GM23338 (cell line): ENCODE measurements around the gene SMARCA2. TPM values are rescaled to one million over a fixed set of nuclear protein-coding genes. Genes with fewer than 3 reads are reported as not detected.

ENCODE experiments used
- ATAC-seq: fragments of 200-7000 bp; cut with Tn5 transposase; 3 replicates; pipeline ENCODE4 v1.9.1; 2020
- DNase-seq: peaks from one replicate; pipeline ENCODE4 v3.0.0-alpha.2; 2015; ENCODE audit warnings: low spot score
- H2AFZ ChIP-seq: fragments of 200-600 bp; sonication (generic); 2 replicates; pipeline ENCODE4 v1.8.0; 2016; ENCODE audit warnings: antibody characterized with exemption, mild to moderate bottlenecking, moderate library complexity
- H3F3A ChIP-seq: fragments of 200-600 bp; sonication (generic); replicated peaks from 2 replicates; pipeline ENCODE4 v1.8.0; 2017; ENCODE audit warnings: antibody characterized with exemption, mixed run types, low read depth
- H3K27ac ChIP-seq: fragments of 200-600 bp; sonication (generic); 2 replicates; pipeline ENCODE4 v1.6.1; 2016; ENCODE audit warnings: low read depth
- H3K27me3 ChIP-seq: fragments of 200-600 bp; sonication (generic); 2 replicates; pipeline ENCODE4 v1.8.0; 2016; ENCODE audit warnings: mild to moderate bottlenecking, mixed run types, moderate library complexity; ENCODE audit not compliant: insufficient read depth
- H3K36me3 ChIP-seq: fragments of 200-600 bp; sonication (generic); 2 replicates; pipeline ENCODE4 v1.8.0; 2016; ENCODE audit warnings: mild to moderate bottlenecking; ENCODE audit not compliant: insufficient read depth
- H3K4me1 ChIP-seq: fragments of 200-600 bp; sonication (generic); 2 replicates; pipeline ENCODE4 v1.8.0; 2016; ENCODE audit warnings: mild to moderate bottlenecking, moderate library complexity; ENCODE audit not compliant: insufficient read depth
- H3K4me2 ChIP-seq: fragments of 200-600 bp; sonication (generic); 2 replicates; pipeline ENCODE4 v1.7.1; 2017; ENCODE audit warnings: mixed run types
- H3K4me3 ChIP-seq: fragments of 200-600 bp; sonication (generic); 2 replicates; pipeline ENCODE4 v1.6.1; 2016; ENCODE audit warnings: mixed run types
- H3K79me2 ChIP-seq: fragments of 200-600 bp; sonication (generic); replicated peaks from 2 replicates; pipeline ENCODE4 v1.8.0; 2017; ENCODE audit warnings: mild to moderate bottlenecking; ENCODE audit not compliant: insufficient read depth
- H3K9me2 ChIP-seq: fragments of 200-600 bp; sonication (generic); 2 replicates; pipeline ENCODE4 v1.8.0; 2017; ENCODE audit not compliant: insufficient read depth
- H4K20me1 ChIP-seq: fragments of 200-600 bp; sonication (generic); replicated peaks from 2 replicates; pipeline ENCODE4 v1.8.0; 2017; ENCODE audit warnings: mild to moderate bottlenecking; ENCODE audit not compliant: insufficient read depth
- H3K27ac Mint-ChIP-seq: 2 replicates; pipeline ENCODE4 v1.8.0; 2020; ENCODE audit warnings: inconsistent platforms, mild to moderate bottlenecking, moderate library complexity, mixed read lengths
- H3K27me3 Mint-ChIP-seq: 3 replicates; pipeline ENCODE4 v1.8.0; 2022; ENCODE audit warnings: low read depth, mild to moderate bottlenecking, moderate library complexity, mixed read lengths, inconsistent platforms; ENCODE audit not compliant: insufficient read depth, poor library complexity
- H3K36me3 Mint-ChIP-seq: 3 replicates; pipeline ENCODE4 v1.8.0; 2021; ENCODE audit warnings: low read depth, mild to moderate bottlenecking, inconsistent platforms, moderate library complexity, mixed read lengths
- H3K4me1 Mint-ChIP-seq: 3 replicates; pipeline ENCODE4 v1.8.0; 2020; ENCODE audit warnings: mild to moderate bottlenecking, inconsistent platforms, mixed read lengths
- H3K4me3 Mint-ChIP-seq: 3 replicates; pipeline ENCODE4 v1.8.0; 2021; ENCODE audit warnings: moderate library complexity, mild to moderate bottlenecking, inconsistent platforms, mixed read lengths
- H3K9me3 Mint-ChIP-seq: 3 replicates; pipeline ENCODE4 v1.8.0; 2020; ENCODE audit warnings: moderate library complexity, mild to moderate bottlenecking, inconsistent platforms, mixed read lengths
- CREB1 ChIP-seq: fragments of 250-450 bp; sonication (Bioruptor Pico); IDR thresholded peaks from 2 replicates; pipeline ENCODE4 v1.5.0; 2020; ENCODE audit warnings: low read depth, mild to moderate bottlenecking, moderate library complexity
- CTCF ChIP-seq, 2 experiments: fragments of 200-600 bp in 1 of 2; sonication (generic) in 1 of 2; conservative IDR thresholded peaks; 2 replicates each; pipeline versions ENCODE4 v1.5.1 to v1.6.1; 2016 to 2017; ENCODE audit warnings: antibody characterized with exemption in 2 of 2, low read depth in 2 of 2, mild to moderate bottlenecking in 2 of 2, moderate library complexity in 1 of 2
- ETS1 ChIP-seq: IDR thresholded peaks from 2 replicates; pipeline ENCODE4 v1.6.1; 2016; ENCODE audit warnings: antibody characterized with exemption
- EZH2 ChIP-seq: fragments of 200-600 bp; sonication (generic); IDR thresholded peaks from one replicate; pipeline ENCODE4 v1.8.0; 2017; ENCODE audit warnings: antibody characterized with exemption, mild to moderate bottlenecking, low read depth; ENCODE audit not compliant: unreplicated experiment
- EZH2phosphoT487 ChIP-seq: fragments of 200-600 bp; sonication (generic); IDR thresholded peaks from one replicate; pipeline ENCODE4 v1.8.1; 2018; ENCODE audit warnings: antibody characterized with exemption; ENCODE audit not compliant: unreplicated experiment
- ZNF114 ChIP-seq: fragments of 250-450 bp; sonication (Bioruptor Pico); IDR thresholded peaks from 2 replicates; pipeline ENCODE4 v1.5.0; 2020; ENCODE audit warnings: mild to moderate bottlenecking, moderate library complexity
- polyA plus RNA-seq: library from polyadenylated mRNA; unstranded; fragments of >200 nt; fragmentation: Nextera tagmentation; extraction: Ambion mirVana; gene quantifications from 2 replicates; pipeline ENCODE4 v1.2.1, GENCODE V29; 2016
- total RNA-seq: library from RNA; depleted of rRNA; stranded (reverse); fragments of >200 nt; shearing (Covaris generic); gene quantifications from 2 replicates; pipeline ENCODE4 v1.2.3, GENCODE V29; 2014
- TF ChIP-seq, protein P1 (sequence below): fragments of 250-450 bp; sonication (Bioruptor Pico); IDR thresholded peaks from 2 replicates; pipeline ENCODE4 v1.5.0; 2020; ENCODE audit warnings: mild to moderate bottlenecking, moderate library complexity

Gene SMARCA2
- total and polyA plus RNA-seq, 2 experiments from 2014 or later, result 21.7 to 21.9 TPM

DNA sequence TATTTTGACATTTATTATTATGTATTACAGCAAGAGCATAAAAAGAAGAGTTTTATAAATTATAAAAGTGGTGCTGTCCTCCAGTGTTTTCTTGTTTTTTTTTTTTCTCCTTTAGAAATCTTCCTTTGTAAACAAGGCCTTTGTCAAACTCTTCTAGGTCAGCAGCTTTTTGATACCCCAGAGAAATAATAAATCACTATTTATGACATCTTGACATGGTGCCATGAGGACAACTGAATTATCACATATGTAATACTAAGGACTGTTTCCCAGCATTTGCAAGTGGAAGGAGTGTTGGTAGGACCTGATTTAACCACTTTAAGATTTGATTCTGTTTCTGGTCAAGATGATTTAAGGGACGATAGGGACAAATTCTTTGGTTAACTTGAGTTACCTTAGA is 4.6 kb downstream of the SMARCA2 start:
- Mint-ChIP-seq H3K27me3 (peaks cover 45% of the 10 kb centered on the region), H3K36me3 (no peaks in the 10 kb centered on the region; the same call in 2 of the 3 replicates), H3K27ac (no peak overlapping the region), H3K4me1 (peaks cover 52% of the 10 kb centered on the region), H3K4me3 (no peak overlapping the region), H3K9me3 (no peaks in the 10 kb centered on the region)
- no peak for ATAC-seq
- Histone ChIP-seq H3K27ac (no peak overlapping the region), H3K36me3 (no peaks in the 10 kb centered on the region), H3K4me3 (no peak overlapping the region), H4K20me1 (no peaks in the 10 kb centered on the region), H3K27me3 (peaks cover 53% of the 10 kb centered on the region), H3K4me1 (peaks cover 52% of the 10 kb centered on the region), H3K9me2 (0 out of 2 replicates have a peak, but pooled peaks cover 3% of the 10 kb centered on the region), H2AFZ (no peak overlapping the region), H3K79me2 (peaks cover 4% of the 10 kb centered on the region), H3K4me2 (peak overlapping the region; percentile 52), H3F3A (no peaks in the 10 kb centered on the region)
- no peak for TF ChIP-seq CREB1
- DNase-seq, result no peak

GRCh38 chr9:2021731-2022130 is 6.6 kb downstream of the SMARCA2 start:
- no peaks in the 10 kb centered on the region for H3F3A ChIP-seq
- Mint-ChIP-seq H3K27ac (no peak overlapping the region), H3K36me3 (no peaks in the 10 kb centered on the region; the same call in 2 of the 3 replicates), H3K9me3 (no peaks in the 10 kb centered on the region), H3K4me1 (peaks cover 61% of the 10 kb centered on the region), H3K27me3 (peaks cover 36% of the 10 kb centered on the region), H3K4me3 (no peak overlapping the region)
- no peak overlapping the region for H3K27ac ChIP-seq
- H2AFZ ChIP-seq, result no peak overlapping the region
- H3K36me3 ChIP-seq, result no peaks in the 10 kb centered on the region
- peaks cover 62% of the 10 kb centered on the region for H3K4me1 ChIP-seq
- H3K4me2 ChIP-seq, result no peak overlapping the region
- ATAC-seq, result no peak
- no peak for TF ChIP-seq EZH2
- TF ChIP-seq CTCF (conservative IDR thresholded peaks at IDR 0.05; ENCODE audit: low read depth in 2 of 2), result no peak
- no peak for TF ChIP-seq ETS1
- no peak for TF ChIP-seq EZH2phosphoT487
- H4K20me1 ChIP-seq, result no peaks in the 10 kb centered on the region
- DNase-seq, result no peak
- H3K79me2 ChIP-seq, result peaks cover 10% of the 10 kb centered on the region
- 0 out of 2 replicates have a peak, but pooled peaks cover 3% of the 10 kb centered on the region for H3K9me2 ChIP-seq
- H3K4me3 ChIP-seq, result no peak overlapping the region
- peaks cover 41% of the 10 kb centered on the region for H3K27me3 ChIP-seq

DNA sequence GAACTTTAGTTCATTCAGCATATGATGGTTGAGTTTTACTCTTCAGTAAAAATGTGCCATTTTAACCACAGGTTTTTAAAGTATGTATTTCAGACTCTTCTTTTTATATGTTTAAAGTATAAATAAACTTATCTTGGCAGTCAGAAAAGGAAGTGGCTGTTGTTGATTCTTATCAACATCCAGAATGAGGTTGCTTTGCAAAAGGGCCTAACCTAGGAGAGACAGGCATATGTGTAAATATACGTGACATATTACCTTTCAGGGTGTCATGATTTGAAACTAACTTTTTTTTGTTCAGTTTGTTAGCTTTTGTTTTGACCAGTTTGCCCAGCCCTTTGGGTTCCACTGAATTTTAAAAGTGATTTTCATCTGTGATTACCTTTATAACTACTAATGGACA is 7.4 kb downstream of the SMARCA2 start:
- no peaks in the 10 kb centered on the region; the same call in 2 of the 3 replicates for H3K36me3 Mint-ChIP-seq
- peaks cover 13% of the 10 kb centered on the region for H3K79me2 ChIP-seq
- H3K27me3 Mint-ChIP-seq, result peaks cover 33% of the 10 kb centered on the region
- peaks cover 62% of the 10 kb centered on the region for H3K4me1 ChIP-seq
- no peak overlapping the region for H3K27ac ChIP-seq
- H3F3A ChIP-seq, result no peaks in the 10 kb centered on the region
- ATAC-seq (no peak), DNase-seq (no peak)
- no peaks in the 10 kb centered on the region for H3K36me3 ChIP-seq
- H3K9me3 Mint-ChIP-seq, result no peaks in the 10 kb centered on the region
- 0 out of 2 replicates have a peak, but pooled peaks cover 3% of the 10 kb centered on the region for H3K9me2 ChIP-seq
- H2AFZ ChIP-seq, result no peak overlapping the region
- no peak overlapping the region for H3K4me3 Mint-ChIP-seq
- no peaks in the 10 kb centered on the region for H4K20me1 ChIP-seq
- no peak overlapping the region for H3K27ac Mint-ChIP-seq
- no peak overlapping the region for H3K4me3 ChIP-seq
- H3K4me2 ChIP-seq, result no peak overlapping the region
- H3K4me1 Mint-ChIP-seq, result peaks cover 64% of the 10 kb centered on the region
- H3K27me3 ChIP-seq, result peaks cover 33% of the 10 kb centered on the region
- TF ChIP-seq, protein P1, sequence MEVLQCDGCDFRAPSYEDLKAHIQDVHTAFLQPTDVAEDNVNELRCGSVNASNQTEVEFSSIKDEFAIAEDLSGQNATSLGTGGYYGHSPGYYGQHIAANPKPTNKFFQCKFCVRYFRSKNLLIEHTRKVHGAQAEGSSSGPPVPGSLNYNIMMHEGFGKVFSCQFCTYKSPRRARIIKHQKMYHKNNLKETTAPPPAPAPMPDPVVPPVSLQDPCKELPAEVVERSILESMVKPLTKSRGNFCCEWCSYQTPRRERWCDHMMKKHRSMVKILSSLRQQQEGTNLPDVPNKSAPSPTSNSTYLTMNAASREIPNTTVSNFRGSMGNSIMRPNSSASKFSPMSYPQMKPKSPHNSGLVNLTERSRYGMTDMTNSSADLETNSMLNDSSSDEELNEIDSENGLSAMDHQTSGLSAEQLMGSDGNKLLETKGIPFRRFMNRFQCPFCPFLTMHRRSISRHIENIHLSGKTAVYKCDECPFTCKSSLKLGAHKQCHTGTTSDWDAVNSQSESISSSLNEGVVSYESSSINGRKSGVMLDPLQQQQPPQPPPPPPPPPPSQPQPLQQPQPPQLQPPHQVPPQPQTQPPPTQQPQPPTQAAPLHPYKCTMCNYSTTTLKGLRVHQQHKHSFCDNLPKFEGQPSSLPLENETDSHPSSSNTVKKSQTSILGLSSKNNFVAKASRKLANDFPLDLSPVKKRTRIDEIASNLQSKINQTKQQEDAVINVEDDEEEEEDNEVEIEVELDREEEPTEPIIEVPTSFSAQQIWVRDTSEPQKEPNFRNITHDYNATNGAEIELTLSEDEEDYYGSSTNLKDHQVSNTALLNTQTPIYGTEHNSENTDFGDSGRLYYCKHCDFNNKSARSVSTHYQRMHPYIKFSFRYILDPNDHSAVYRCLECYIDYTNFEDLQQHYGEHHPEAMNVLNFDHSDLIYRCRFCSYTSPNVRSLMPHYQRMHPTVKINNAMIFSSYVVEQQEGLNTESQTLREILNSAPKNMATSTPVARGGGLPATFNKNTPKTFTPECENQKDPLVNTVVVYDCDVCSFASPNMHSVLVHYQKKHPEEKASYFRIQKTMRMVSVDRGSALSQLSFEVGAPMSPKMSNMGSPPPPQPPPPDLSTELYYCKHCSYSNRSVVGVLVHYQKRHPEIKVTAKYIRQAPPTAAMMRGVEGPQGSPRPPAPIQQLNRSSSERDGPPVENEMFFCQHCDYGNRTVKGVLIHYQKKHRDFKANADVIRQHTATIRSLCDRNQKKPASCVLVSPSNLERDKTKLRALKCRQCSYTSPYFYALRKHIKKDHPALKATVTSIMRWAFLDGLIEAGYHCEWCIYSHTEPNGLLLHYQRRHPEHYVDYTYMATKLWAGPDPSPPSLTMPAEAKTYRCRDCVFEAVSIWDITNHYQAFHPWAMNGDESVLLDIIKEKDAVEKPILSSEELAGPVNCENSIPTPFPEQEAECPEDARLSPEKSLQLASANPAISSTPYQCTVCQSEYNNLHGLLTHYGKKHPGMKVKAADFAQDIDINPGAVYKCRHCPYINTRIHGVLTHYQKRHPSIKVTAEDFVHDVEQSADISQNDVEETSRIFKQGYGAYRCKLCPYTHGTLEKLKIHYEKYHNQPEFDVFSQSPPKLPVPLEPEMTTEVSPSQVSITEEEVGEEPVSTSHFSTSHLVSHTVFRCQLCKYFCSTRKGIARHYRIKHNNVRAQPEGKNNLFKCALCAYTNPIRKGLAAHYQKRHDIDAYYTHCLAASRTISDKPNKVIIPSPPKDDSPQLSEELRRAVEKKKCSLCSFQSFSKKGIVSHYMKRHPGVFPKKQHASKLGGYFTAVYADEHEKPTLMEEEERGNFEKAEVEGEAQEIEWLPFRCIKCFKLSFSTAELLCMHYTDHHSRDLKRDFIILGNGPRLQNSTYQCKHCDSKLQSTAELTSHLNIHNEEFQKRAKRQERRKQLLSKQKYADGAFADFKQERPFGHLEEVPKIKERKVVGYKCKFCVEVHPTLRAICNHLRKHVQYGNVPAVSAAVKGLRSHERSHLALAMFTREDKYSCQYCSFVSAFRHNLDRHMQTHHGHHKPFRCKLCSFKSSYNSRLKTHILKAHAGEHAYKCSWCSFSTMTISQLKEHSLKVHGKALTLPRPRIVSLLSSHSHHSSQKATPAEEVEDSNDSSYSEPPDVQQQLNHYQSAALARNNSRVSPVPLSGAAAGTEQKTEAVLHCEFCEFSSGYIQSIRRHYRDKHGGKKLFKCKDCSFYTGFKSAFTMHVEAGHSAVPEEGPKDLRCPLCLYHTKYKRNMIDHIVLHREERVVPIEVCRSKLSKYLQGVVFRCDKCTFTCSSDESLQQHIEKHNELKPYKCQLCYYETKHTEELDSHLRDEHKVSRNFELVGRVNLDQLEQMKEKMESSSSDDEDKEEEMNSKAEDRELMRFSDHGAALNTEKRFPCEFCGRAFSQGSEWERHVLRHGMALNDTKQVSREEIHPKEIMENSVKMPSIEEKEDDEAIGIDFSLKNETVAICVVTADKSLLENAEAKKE (CRISPR knock-in tag), result no peak
- TF ChIP-seq ZNF114 (CRISPR knock-in tag), result no peak
- no peak for TF ChIP-seq CREB1
- TF ChIP-seq EZH2phosphoT487, result no peak
